Right cardiac atrium (tissue), 5 donors: ENCODE measurements around the gene ZNF148. TPM values are rescaled to one million over a fixed set of nuclear protein-coding genes. Genes with fewer than 3 reads are reported as not detected.

Experiments
- polyA plus RNA-seq: library from polyadenylated mRNA; stranded (reverse); fragments of 200-250 nt; gene quantifications from one replicate; pipeline ENCODE4 v1.2.3, GENCODE V29; 2013
- total RNA-seq, 4 donors: library from RNA; stranded (reverse); fragmentation: NEBNext Ultra II Directional; extraction: Animal tissue kit (Norgen Biotek cat#: 25700); gene quantifications; one replicate each; pipeline ENCODE4 v1.2.1, GENCODE V29; 2021
- donor health status: healthy with polysubstance abuse.
- donor health status: DM: no; HTN: yes; CAD: no.
- donor health status: DM: no; HTN: no; CAD: no.
- donor health status: DM: no; HTN: yes; CAD: no; lungs with severe emphysema.
- donor health status: DM: yes; HTN: yes; CAD: no.

Gene ZNF148
- total and polyA plus RNA-seq, 5 donors, result 5.3 to 51.6 (median 45.7) TPM

Other genes starting within 250 kb of the ZNF148 start
- 1 to 10 TPM in 3 of 4 donors, under 1 TPM in 1; 0.62 to 1.7 (median 1.4) TPM for gene SLC12A8, start 162.6 kb downstream of the ZNF148 start, total RNA-seq
- gene SLC12A8, start 162.6 kb downstream of the ZNF148 start, polyA plus RNA-seq, result 0.52 TPM
- 10 to 100 TPM; 15.8 to 22.8 (median 17.6) TPM for gene SNX4, start 144.9 kb upstream of the ZNF148 start, total RNA-seq
- gene SNX4, start 144.9 kb upstream of the ZNF148 start, polyA plus RNA-seq, result 10.3 TPM
- 10 to 100 TPM in 3 of 4 donors, 1 to 10 TPM in 1; 9.4 to 14.4 (median 13.2) TPM for gene OSBPL11, start 220.2 kb upstream of the ZNF148 start, total RNA-seq
- 8.0 TPM for gene OSBPL11, start 220.2 kb upstream of the ZNF148 start, polyA plus RNA-seq